ENCODE measurements around the gene PSMB5.

- TF ChIP-seq POLR2A (IDR thresholded peaks at IDR 0.05) (no peak), EP300 (IDR thresholded peaks at IDR 0.05) (no peak)
These were observed 57.3 kb downstream of the PSMB5 start for GRCh38 chr14:22977434-22977683.
